B cell (primary cell): ENCODE results near the gene RBM43. TPM values are rescaled to one million over a fixed set of nuclear protein-coding genes. Genes with fewer than 3 reads are reported as not detected.

Experiments used
- ATAC-seq: fragments of 200-7000 bp; cut with Tn5 transposase; one replicate; pipeline ENCODE4 v1.10.0; 2021; ENCODE audit warnings: low read depth, mild to moderate bottlenecking, moderate number of reproducible peaks, moderate library complexity
- CTCF ChIA-PET: fragments of 350-600 bp; sonication (Branson Sonifier 250); formaldehyde crosslinking; loops from one replicate; lab custom pipeline; 2021; ENCODE audit warnings: antibody characterized with exemption, inconsistent platforms; lab: Charles Lee
- POLR2A ChIA-PET: fragments of 350-600 bp; sonication (Branson Sonifier 250); formaldehyde crosslinking; loops from one replicate; lab custom pipeline; 2021; ENCODE audit warnings: antibody characterized with exemption; lab: Charles Lee
- DNase-seq: peaks from one replicate; pipeline ENCODE4 v3.0.0; 2013
- H2AFZ ChIP-seq: 2 replicates; pipeline ENCODE4 v1.6.1; 2012; ENCODE audit warnings: mild to moderate bottlenecking, low read depth, low read length; ENCODE audit not compliant: insufficient read depth, poor library complexity, severe bottlenecking
- H3K27ac ChIP-seq, 2 donors: 1 replicate in 1 of 2; 2 replicates in 1 of 2; pipeline ENCODE4 v1.5.1; 2012 to 2013; ENCODE audit warnings: low read length in 2 of 2, mild to moderate bottlenecking in 2 of 2, moderate library complexity in 1 of 2
- H3K27me3 ChIP-seq, 4 experiments: fragments of 200-600 bp in 1 of 4; sonication (generic) in 1 of 4; replicated peaks in 1 of 4; 1 replicate in 2 of 4; 2 replicates in 2 of 4; pipeline versions ENCODE4 v1.6.1 to v1.7.0; 2013 to 2016; ENCODE audit warnings: low read length in 3 of 4, mild to moderate bottlenecking in 2 of 4, mixed read lengths in 1 of 4, moderate library complexity in 1 of 4; ENCODE audit not compliant: insufficient read depth in 4 of 4, control insufficient read depth in 3 of 4; ENCODE audit errors: control extremely low read depth in 1 of 4
- H3K36me3 ChIP-seq, 2 experiments: replicated peaks in 1 of 2; 1 replicate in 1 of 2; 2 replicates in 1 of 2; pipeline versions ENCODE4 v1.6.1 to v1.7.1; 2013; ENCODE audit warnings: low read length in 1 of 2; ENCODE audit not compliant: insufficient read depth in 2 of 2, control insufficient read depth in 1 of 2; ENCODE audit errors: control extremely low read depth in 1 of 2, extremely low read depth in 1 of 2
- H3K4me1 ChIP-seq, 2 donors: fragments of 200-600 bp in 1 of 2; sonication (generic) in 1 of 2; 1 replicate in 1 of 2; 2 replicates in 1 of 2; pipeline versions ENCODE4 v1.5.1 to v1.6.1; 2013 to 2017; ENCODE audit warnings: low read length in 2 of 2; ENCODE audit not compliant: control insufficient read depth in 2 of 2, insufficient read depth in 2 of 2
- H3K4me2 ChIP-seq: replicated peaks from 2 replicates; pipeline ENCODE3; 2012; ENCODE audit warnings: mild to moderate bottlenecking, low read depth, low read length; ENCODE audit not compliant: poor library complexity, severe bottlenecking
- H3K4me3 ChIP-seq, 5 experiments: fragments of 200-600 bp in 1 of 5; sonication (generic) in 1 of 5; 1 replicate in 3 of 5; 2 replicates in 2 of 5; pipeline versions ENCODE4 v1.5.1 to v1.7.0; 2011 to 2016; ENCODE audit warnings: low read length in 4 of 5, mild to moderate bottlenecking in 4 of 5, low read depth in 2 of 5, control low read depth in 1 of 5, moderate library complexity in 1 of 5; ENCODE audit not compliant: insufficient read depth in 1 of 5; ENCODE audit errors: control extremely low read depth in 1 of 5, extremely low read depth in 1 of 5
- H3K79me2 ChIP-seq: fragments of 200-600 bp; sonication (generic); one replicate; pipeline ENCODE4 v1.6.0; 2016; ENCODE audit warnings: low read length; ENCODE audit not compliant: control insufficient read depth, insufficient read depth
- H3K9ac ChIP-seq: fragments of 200-600 bp; sonication (generic); 2 replicates; pipeline ENCODE4 v1.6.1; 2017; ENCODE audit warnings: mild to moderate bottlenecking, low read length, moderate library complexity
- H3K9me3 ChIP-seq, 3 donors: one replicate each; pipeline versions ENCODE4 v1.6.1 to v1.7.1; 2013; ENCODE audit warnings: low read length in 2 of 3; ENCODE audit not compliant: control insufficient read depth in 2 of 3, insufficient read depth in 1 of 3; ENCODE audit errors: control extremely low read depth in 1 of 3
- H4K20me1 ChIP-seq: 2 replicates; pipeline ENCODE4 v1.6.0; 2012; ENCODE audit warnings: mild to moderate bottlenecking, low read length; ENCODE audit not compliant: insufficient read depth, control insufficient read depth, poor library complexity, severe bottlenecking
- H3K27ac Mint-ChIP-seq: one replicate; pipeline ENCODE4 v1.8.0; 2021; ENCODE audit warnings: mixed read lengths
- H3K27me3 Mint-ChIP-seq: one replicate; pipeline ENCODE4 v1.8.0; 2021; ENCODE audit warnings: mixed read lengths
- H3K4me1 Mint-ChIP-seq: one replicate; pipeline ENCODE4 v1.8.0; 2021; ENCODE audit warnings: mixed read lengths
- H3K4me3 Mint-ChIP-seq: one replicate; pipeline ENCODE4 v1.8.0; 2021; ENCODE audit warnings: mixed read lengths
- H3K9me3 Mint-ChIP-seq: one replicate; pipeline ENCODE4 v1.8.0; 2022; ENCODE audit warnings: mixed read lengths; ENCODE audit not compliant: insufficient read depth
- CTCF ChIP-seq: fragments of 200-600 bp; IDR thresholded peaks from one replicate; pipeline ENCODE4 v1.8.0; 2022; ENCODE audit warnings: antibody characterized with exemption, mild to moderate bottlenecking
- EZH2 ChIP-seq: IDR thresholded peaks from 2 replicates; pipeline ENCODE4 v1.6.1; 2012; ENCODE audit warnings: borderline replicate concordance, low read depth, mild to moderate bottlenecking, moderate library complexity, low read length; ENCODE audit not compliant: insufficient read depth, poor library complexity, severe bottlenecking
- WGBS: methylation state at CpG from one replicate; pipeline ENCODE4 v1.1.5; 2013; ENCODE audit warnings: missing lambda C conversion rate; ENCODE audit not compliant: insufficient coverage; 5-methylcytosine and 5-hydroxymethylcytosine counted together
- intact Hi-C: fragments of 100-400 bp; cut with micrococcal nuclease; formaldehyde crosslinking; loops from one replicate; pipeline ENCODE4 v1.10.0; 2022
- polyA plus RNA-seq: library from polyadenylated mRNA; depleted of rRNA; stranded (reverse); fragments of >200 nt; gene quantifications from 2 replicates; pipeline ENCODE4 v1.2.3, GENCODE V29; 2012
- total RNA-seq, 2 donors: library from RNA; stranded (reverse); fragments of 120-200 nt in 1 of 2; gene quantifications; 1 replicate in 1 of 2; 2 replicates in 1 of 2; pipeline versions ENCODE4 v1.2.3 to v1.2.4, GENCODE V29; 2013 to 2022

Gene RBM43
- total and polyA plus RNA-seq, 2 donors (not counting 1 experiment from before 2014, with no cell fraction given), result 4.8 to 8.4 TPM

GRCh38 chr2:151240433-151240832 is 21.2 kb downstream of the RBM43 start:
- Histone ChIP-seq H4K20me1 (no peaks in the 10 kb centered on the region), H3K4me3 (no peak overlapping the region), H3K9me3 (no peaks in the 10 kb centered on the region), H3K4me1 (no peaks in the 10 kb centered on the region), H3K4me2 (no peak overlapping the region), H3K36me3 (no peaks in the 10 kb centered on the region), H2AFZ (no peak overlapping the region), H3K27ac (no peak overlapping the region), H3K79me2 (no peaks in the 10 kb centered on the region), H3K27me3 (peaks cover 0 to 4% (median 0%) of the 10 kb centered on the region in 4 experiments), H3K9ac (no peak overlapping the region)
- peaks cover 3% of the 10 kb centered on the region for H3K9me3 Mint-ChIP-seq
- no peak for ATAC-seq
- no peak overlapping the region for H3K4me3 Mint-ChIP-seq
- intact Hi-C loops, result no loop called here
- H3K27me3 Mint-ChIP-seq, result peaks cover 13% of the 10 kb centered on the region
- no peak overlapping the region for H3K27ac Mint-ChIP-seq
- POLR2A ChIA-PET, result no interaction called here
- no peaks in the 10 kb centered on the region for H3K4me1 Mint-ChIP-seq
- WGBS, result no CpG with 5 or more reads among the region's 1 CpG
- no peak for TF ChIP-seq EZH2
- TF ChIP-seq CTCF, result no peak
- CTCF ChIA-PET, result interaction anchor here (1.1 to 4.8 kb wide), 5 partner anchors 11 to 1644 kb away, joined by 3 to 74 read pairs (median 11); partner anchors contain the start of genes NMI and RBM43
- no peak for DNase-seq

DNA sequence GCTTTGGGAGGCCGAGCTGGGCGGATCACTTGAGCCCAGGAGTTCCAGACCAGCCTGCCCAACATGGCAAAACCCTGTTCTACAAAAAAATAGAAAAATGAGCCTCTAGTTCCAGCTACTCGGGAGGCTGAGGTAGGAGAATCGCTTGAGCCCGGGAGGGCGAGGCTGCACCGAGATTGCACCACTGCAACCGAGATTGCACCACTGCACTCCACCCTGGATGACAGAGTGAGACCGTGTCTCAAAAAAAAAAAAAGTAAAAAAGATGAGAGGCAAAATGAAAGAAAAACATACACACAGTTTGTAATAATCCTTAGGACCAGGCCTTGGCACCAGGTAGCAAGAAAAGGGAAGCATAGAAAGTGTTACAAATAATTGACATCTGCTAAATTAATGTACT is 22.0 kb downstream of the RBM43 start:
- DNase-seq, result no peak
- ATAC-seq, result no peak
- H3K4me1 Mint-ChIP-seq, result no peaks in the 10 kb centered on the region
- no peaks in the 10 kb centered on the region for H3K36me3 ChIP-seq
- H2AFZ ChIP-seq, result no peak overlapping the region
- peaks cover 13% of the 10 kb centered on the region for H3K27me3 Mint-ChIP-seq
- H3K9ac ChIP-seq, result no peak overlapping the region
- H3K4me3 Mint-ChIP-seq, result no peak overlapping the region
- no peaks in the 10 kb centered on the region for H4K20me1 ChIP-seq
- H3K27ac ChIP-seq, result no peak overlapping the region
- H3K9me3 Mint-ChIP-seq, result no peaks in the 10 kb centered on the region
- WGBS, result 88% methylated on average over 8 of the region's 9 CpGs
- ChIA-PET POLR2A (no interaction called here), CTCF (interaction anchor here (0.7 to 4.8 kb wide), 13 partner anchors 11 to 1851 kb away, joined by 3 to 74 read pairs (median 7); partner anchors contain the start of genes NMI, RBM43 and RIF1)
- TF ChIP-seq CTCF, result no peak
- no peak for TF ChIP-seq EZH2
- H3K27me3 ChIP-seq, result peaks cover 0 to 4% (median 1%) of the 10 kb centered on the region in 4 experiments
- H3K27ac Mint-ChIP-seq, result no peak overlapping the region
- H3K4me2 ChIP-seq, result no peak overlapping the region
- intact Hi-C loops, result loop anchor here (1.0 kb wide), 1 partner anchor 1642 kb away; no protein-coding TSS in a partner anchor
- no peaks in the 10 kb centered on the region for H3K4me1 ChIP-seq
- H3K79me2 ChIP-seq, result no peaks in the 10 kb centered on the region
- H3K9me3 ChIP-seq, result no peaks in the 10 kb centered on the region
- no peak overlapping the region for H3K4me3 ChIP-seq
